K562 (cell line): ENCODE data around the gene MEIS2. TPM values are rescaled to one million over a fixed set of nuclear protein-coding genes. Genes with fewer than 3 reads are reported as not detected.

ENCODE experiments used
- ATAC-seq: fragments of 200-7000 bp; cut with Tn5 transposase; 3 replicates; pipeline ENCODE4 v1.9.1; 2020; ENCODE audit warnings: moderate library complexity
- BruUV-seq: library from RNA; stranded (reverse); fragments of 400-500 nt; replicated peaks from 2 replicates; lab custom pipeline; 2021; lab: Mats Ljungman, UMichigan
- CTCF ChIA-PET: fragments of 300-600 bp; formaldehyde crosslinking; extraction: SDS; loops from one replicate; lab custom pipeline; 2021; ENCODE audit warnings: low intra/inter-chr PET ratio; lab: Yijun Ruan, JAX
- POLR2A ChIA-PET: fragments of 300-600, 350-650 bp; sonication (Branson Sonifier 250); formaldehyde crosslinking; extraction: SDS; loops from one replicate; lab custom pipeline; 2021; ENCODE audit warnings: antibody characterized with exemption, inconsistent platforms; lab: Yijun Ruan, JAX
- DNase-seq, 4 experiments: peaks; one replicate each; pipeline versions ENCODE4 v3.0.0 to v3.0.0-alpha.2; 2011 to 2018; ENCODE audit warnings: low spot score in 3 of 4, mixed read lengths in 3 of 4; ENCODE audit errors: extremely low read depth in 1 of 4
- FAIRE-seq: peaks from 2 replicates; lab custom pipeline; 2011; peaks lifted over from hg19 to GRCh38; lab: Jason Lieb, UNC
- H2AFZ ChIP-seq: 2 replicates; pipeline ENCODE4 v1.6.0; 2011; ENCODE audit warnings: low read depth, low read length, control low read depth, inconsistent platforms
- H3K27ac ChIP-seq: fragments of 200-600 bp; 3 replicates; pipeline ENCODE4 v1.8.0; 2011; ENCODE audit warnings: low read depth, mild to moderate bottlenecking, control low read depth, inconsistent platforms, low read length, moderate library complexity, mixed read lengths; ENCODE audit errors: extremely low read depth
- H3K27me3 ChIP-seq, 2 experiments: fragments of 300-600 bp in 1 of 2; 2 replicates in 1 of 2; 3 replicates in 1 of 2; pipeline versions ENCODE4 v1.6.0 to v1.8.0; 2011; ENCODE audit warnings: inconsistent platforms in 2 of 2, low read length in 2 of 2, mild to moderate bottlenecking in 1 of 2, mixed read lengths in 1 of 2, moderate library complexity in 1 of 2; ENCODE audit not compliant: control insufficient read depth in 2 of 2, insufficient read depth in 2 of 2
- H3K36me3 ChIP-seq: fragments of 300-600 bp; 3 replicates; pipeline ENCODE4 v1.8.0; 2011; ENCODE audit warnings: mild to moderate bottlenecking, low read length, inconsistent platforms; ENCODE audit not compliant: control insufficient read depth, insufficient read depth
- H3K4me1 ChIP-seq, 2 experiments: fragments of 200-600 bp in 1 of 2; replicated peaks in 1 of 2; 2 replicates in 1 of 2; 3 replicates in 1 of 2; pipeline versions ENCODE4 v1.5.1 to v1.8.0; 2011; ENCODE audit warnings: inconsistent platforms in 2 of 2, low read length in 2 of 2, mild to moderate bottlenecking in 1 of 2, mixed read lengths in 1 of 2, moderate library complexity in 1 of 2; ENCODE audit not compliant: control insufficient read depth in 2 of 2, insufficient read depth in 2 of 2
- H3K4me2 ChIP-seq: 2 replicates; pipeline ENCODE4 v1.6.1; 2011; ENCODE audit warnings: low read length, control low read depth, inconsistent platforms, mixed read lengths; ENCODE audit not compliant: insufficient read depth
- H3K4me3 ChIP-seq: fragments of 200-600 bp; sonication (generic), shearing (Covaris generic); 2 replicates; pipeline ENCODE4 v1.5.1; 2016; ENCODE audit warnings: control low read depth, inconsistent platforms
- H3K79me2 ChIP-seq: fragments of 200-600 bp; 3 replicates; pipeline ENCODE4 v1.8.0; 2011; ENCODE audit warnings: low read length, inconsistent platforms; ENCODE audit not compliant: control insufficient read depth, insufficient read depth
- H3K9ac ChIP-seq, 2 experiments: 2 replicates each; pipeline versions ENCODE4 v1.6.0 to v1.6.1; 2011; ENCODE audit warnings: low read depth in 2 of 2, low read length in 2 of 2, control low read depth in 1 of 2, inconsistent platforms in 1 of 2, mild to moderate bottlenecking in 1 of 2, mixed read lengths in 1 of 2; ENCODE audit not compliant: insufficient read depth in 1 of 2
- H3K9me1 ChIP-seq: one replicate; pipeline ENCODE4 v1.6.0; 2011; ENCODE audit warnings: inconsistent platforms, mild to moderate bottlenecking, low read length, moderate library complexity; ENCODE audit not compliant: control insufficient read depth, insufficient read depth
- H3K9me3 ChIP-seq: replicated peaks from 2 replicates; pipeline ENCODE4 v1.5.1; 2011; ENCODE audit warnings: low read depth, low read length, inconsistent platforms; ENCODE audit not compliant: control insufficient read depth, insufficient read depth
- H4K20me1 ChIP-seq: replicated peaks from 2 replicates; pipeline ENCODE4 v1.6.1; 2011; ENCODE audit warnings: low read length, inconsistent platforms, mixed read lengths; ENCODE audit not compliant: control insufficient read depth, insufficient read depth
- AFF1 ChIP-seq, 2 experiments: fragments of 450-650 bp; IDR thresholded peaks; 2 replicates each; pipeline ENCODE4 v1.6.1; 2018; ENCODE audit warnings: mild to moderate bottlenecking in 2 of 2, low read depth in 1 of 2; ENCODE audit not compliant: partially characterized antibody in 2 of 2
- CBFB ChIP-seq: sonication (generic); formaldehyde crosslinking; IDR thresholded peaks from 2 replicates; pipeline ENCODE4 v1.4.0; 2020; ENCODE audit warnings: mild to moderate bottlenecking, missing genetic modification reagents
- ELF1 ChIP-seq: fragments of 200-800 bp; sonication (Bioruptor generic); IDR thresholded peaks from 2 replicates; pipeline ENCODE4 v1.6.1; 2016; ENCODE audit warnings: missing genetic modification characterization, missing compliant biosample characterization
- MEIS2 ChIP-seq: fragments of 450-650 bp; IDR thresholded peaks from 2 replicates; pipeline ENCODE4 v1.6.1; 2014; ENCODE audit warnings: mild to moderate bottlenecking; ENCODE audit not compliant: partially characterized antibody
- NFATC3 ChIP-seq: fragments of 450-650 bp; IDR thresholded peaks from 2 replicates; pipeline ENCODE4 v1.6.1; 2017; ENCODE audit warnings: mild to moderate bottlenecking
- ZBTB5 ChIP-seq: fragments of 450-650 bp; IDR thresholded peaks from 2 replicates; pipeline ENCODE4 v1.6.1; 2017; ENCODE audit warnings: antibody characterized with exemption
- ZFP1 ChIP-seq: fragments of 450-650 bp; formaldehyde crosslinking; IDR thresholded peaks from 2 replicates; pipeline ENCODE4 v1.4.0; 2020; ENCODE audit warnings: mild to moderate bottlenecking, mixed read lengths
- ZFP36 ChIP-seq: fragments of 150-350 bp; IDR thresholded peaks from 2 replicates; pipeline ENCODE4 v1.6.1; 2018; ENCODE audit warnings: low read length, low read depth; ENCODE audit not compliant: partially characterized antibody
- WGBS: fragments of 100-300 bp; shearing (Covaris generic); methylation state at CpG from one replicate; pipeline ENCODE4 v1.1.6; 2016; ENCODE audit warnings: low coverage, mixed read lengths; ENCODE audit not compliant: insufficient coverage; ENCODE audit errors: missing lambda C conversion rate; 5-methylcytosine and 5-hydroxymethylcytosine counted together
- in situ Hi-C: fragments of 300-500 bp; cut with MboI; formaldehyde crosslinking; loops from 4 replicates; pipeline ENCODE4 v1.15.0; 2018; ENCODE audit warnings: inconsistent platforms, mixed read lengths
- intact Hi-C: fragments of 100-400 bp; cut with micrococcal nuclease; formaldehyde crosslinking; loops from 2 replicates; pipeline ENCODE4 v1.14.2; 2022
- polyA plus RNA-seq, 8 experiments: library from polyadenylated mRNA; depleted of rRNA in 4 of 8; stranded (reverse) in 5 of 8; unstranded in 3 of 8; fragments of >200 nt; fragmentation: Nextera tagmentation in 2 of 8; fragmentation: Illumina TruSeq in 1 of 8; extraction: Ambion mirVana in 2 of 8; extraction: Trizol in 1 of 8; gene quantifications; 2 replicates each; pipeline versions ENCODE4 v1.2.1 to v1.2.3, GENCODE V29; 2011 to 2014; ENCODE audit warnings: inconsistent platforms in 1 of 8, missing spikeins in 1 of 8
- total RNA-seq, 7 experiments: library from RNA; depleted of rRNA in 6 of 7; stranded (reverse); fragments of >200 nt in 6 of 7; fragmentation: Illumina TruSeq in 2 of 7; extraction: Trizol in 2 of 7; gene quantifications; 2 replicates each; pipeline versions ENCODE4 v1.2.1 to v1.2.3, GENCODE V29; 2011 to 2021; ENCODE audit warnings: low replicate concordance in 1 of 7
- TF ChIP-seq, protein P1 (sequence below): fragments of 250-450 bp; sonication (Bioruptor Pico); IDR thresholded peaks from 2 replicates; pipeline ENCODE4 v1.5.0; 2020; ENCODE audit warnings: mild to moderate bottlenecking
- TF ChIP-seq, protein P2 (sequence below): fragments of 200-800 bp; sonication (Bioruptor generic); IDR thresholded peaks from 2 replicates; pipeline ENCODE4 v1.6.1; 2017; ENCODE audit warnings: missing genetic modification characterization, missing compliant biosample characterization

MEIS2 gene
- total and polyA plus RNA-seq, 9 of the 15 experiments (the other 6 are each of a cell fraction or from before 2014, with no cell fraction given) = 7.5 to 64.2 (median 22.3) TPM

DNA sequence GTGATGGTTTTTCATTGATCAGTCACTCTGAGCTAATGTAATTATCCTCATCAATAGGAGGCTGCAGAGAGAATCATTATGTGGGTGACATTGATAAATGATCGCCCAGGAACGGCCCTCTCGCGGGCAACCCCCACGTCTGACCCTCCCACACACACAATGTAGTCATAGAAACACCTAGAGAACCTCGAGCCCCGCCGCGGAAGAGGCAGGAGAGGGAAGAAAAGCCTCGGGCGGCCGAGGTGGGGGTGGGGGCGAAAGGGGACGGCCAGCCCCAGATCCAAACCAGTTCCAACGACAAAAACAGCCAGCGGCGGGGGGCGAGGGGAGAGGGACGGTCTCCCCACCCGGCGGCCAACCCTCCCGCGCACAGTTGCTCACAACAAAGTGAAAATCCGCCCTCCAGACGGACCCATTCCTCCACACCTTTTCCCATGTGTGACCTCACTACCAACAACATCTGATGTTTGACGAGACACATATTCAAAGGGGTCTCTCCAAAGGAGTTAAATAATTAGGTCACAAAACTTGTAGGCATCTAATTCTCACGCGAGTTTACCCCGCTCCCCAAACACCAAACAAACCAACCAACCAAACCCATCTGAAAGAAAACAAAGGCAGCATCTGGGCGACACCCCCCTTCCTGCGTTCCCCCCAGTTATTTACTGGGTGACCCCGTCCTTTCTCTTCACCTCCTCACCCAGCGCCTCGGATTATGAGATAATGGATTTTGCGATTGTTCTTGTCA lies 213.0 kb downstream of the MEIS2 start:
- H3K79me2 ChIP-seq = no peaks in the 10 kb centered on the region
- WGBS = 26% methylated on average over 21 of the region's 35 CpGs
- no peak for FAIRE-seq
- ChIA-PET POLR2A (interaction anchor here (0.7 kb wide), 1 partner anchor 10 kb away, joined by 4 read pairs; no protein-coding TSS in a partner anchor), CTCF (interaction anchor here (1.0 kb wide), 1 partner anchor 246 kb away, joined by 5 read pairs; no protein-coding TSS in a partner anchor)
- in situ Hi-C loops = loop anchor here (10.0 to 25.0 kb wide), 2 partner anchors 217 to 1000 kb away; partner anchors contain the start of gene MEIS2
- 0 out of 2 replicates have a peak overlapping the region, but pooled peaks have one; percentile 12 for H3K4me3 ChIP-seq
- H3K9me1 ChIP-seq = no peaks in the 10 kb centered on the region
- no TSS peak for BruUV-seq
- DNase-seq = peak in 3 of 4 experiments; percentile 18 to 49 (median 43)
- H3K36me3 ChIP-seq = peaks cover 14% of the 10 kb centered on the region; the same call in 1 of the 3 replicates
- peak overlapping the region; percentile 30; the same call in 1 of the 3 replicates for H3K27ac ChIP-seq
- intact Hi-C loops = loop anchor here (10.0 kb wide), 1 partner anchor 383 kb away; no protein-coding TSS in a partner anchor
- ATAC-seq = peak; percentile 61
- no peaks in the 10 kb centered on the region for H4K20me1 ChIP-seq
- peak overlapping the region in 1 of 2 experiments; percentile 53; a peak in 1 of 4 replicates for H3K9ac ChIP-seq
- peaks cover 0 to 6% of the 10 kb centered on the region in 2 experiments; a peak in 2 of 5 replicates for H3K27me3 ChIP-seq
- no peaks in the 10 kb centered on the region for H3K9me3 ChIP-seq
- H3K4me1 ChIP-seq = peaks cover 3 to 10% of the 10 kb centered on the region in 2 experiments; a peak in 4 of 5 replicates
- H3K4me2 ChIP-seq = peak overlapping the region; percentile 29; the same call in 1 of the 2 replicates
- peak overlapping the region; percentile 33; the same call in 1 of the 2 replicates for H2AFZ ChIP-seq
- TF ChIP-seq ELF1 (tag) = no peak
- TF ChIP-seq, protein P1, sequence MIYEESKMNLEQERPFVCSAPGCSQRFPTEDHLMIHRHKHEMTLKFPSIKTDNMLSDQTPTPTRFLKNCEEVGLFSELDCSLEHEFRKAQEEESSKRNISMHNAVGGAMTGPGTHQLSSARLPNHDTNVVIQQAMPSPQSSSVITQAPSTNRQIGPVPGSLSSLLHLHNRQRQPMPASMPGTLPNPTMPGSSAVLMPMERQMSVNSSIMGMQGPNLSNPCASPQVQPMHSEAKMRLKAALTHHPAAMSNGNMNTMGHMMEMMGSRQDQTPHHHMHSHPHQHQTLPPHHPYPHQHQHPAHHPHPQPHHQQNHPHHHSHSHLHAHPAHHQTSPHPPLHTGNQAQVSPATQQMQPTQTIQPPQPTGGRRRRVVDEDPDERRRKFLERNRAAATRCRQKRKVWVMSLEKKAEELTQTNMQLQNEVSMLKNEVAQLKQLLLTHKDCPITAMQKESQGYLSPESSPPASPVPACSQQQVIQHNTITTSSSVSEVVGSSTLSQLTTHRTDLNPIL = no peak
- no peak for TF ChIP-seq AFF1 (IDR thresholded peaks at IDR 0.05; ENCODE audit: low read depth in 1 of 2, partially characterized antibody in 2 of 2)
- TF ChIP-seq ZFP36 = no peak
- no peak for TF ChIP-seq ZFP1 (CRISPR knock-in tag)
- no peak for TF ChIP-seq ZBTB5
- peak; percentile 90 for TF ChIP-seq MEIS2
- TF ChIP-seq, protein P2, sequence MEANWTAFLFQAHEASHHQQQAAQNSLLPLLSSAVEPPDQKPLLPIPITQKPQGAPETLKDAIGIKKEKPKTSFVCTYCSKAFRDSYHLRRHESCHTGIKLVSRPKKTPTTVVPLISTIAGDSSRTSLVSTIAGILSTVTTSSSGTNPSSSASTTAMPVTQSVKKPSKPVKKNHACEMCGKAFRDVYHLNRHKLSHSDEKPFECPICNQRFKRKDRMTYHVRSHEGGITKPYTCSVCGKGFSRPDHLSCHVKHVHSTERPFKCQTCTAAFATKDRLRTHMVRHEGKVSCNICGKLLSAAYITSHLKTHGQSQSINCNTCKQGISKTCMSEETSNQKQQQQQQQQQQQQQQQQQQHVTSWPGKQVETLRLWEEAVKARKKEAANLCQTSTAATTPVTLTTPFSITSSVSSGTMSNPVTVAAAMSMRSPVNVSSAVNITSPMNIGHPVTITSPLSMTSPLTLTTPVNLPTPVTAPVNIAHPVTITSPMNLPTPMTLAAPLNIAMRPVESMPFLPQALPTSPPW (CRISPR knock-in tag) = peak; percentile 21; the same call in 1 of the 2 replicates
- no peak for TF ChIP-seq NFATC3
- TF ChIP-seq CBFB = no peak
